Parathyroid adenoma (tissue), 2 donors: ENCODE data around the gene RNF150.

ENCODE experiments used
- H2AFZ ChIP-seq: fragments of 300-600 bp; sonication (generic); one replicate; pipeline ENCODE4 v1.7.0; 2017; ENCODE audit warnings: antibody characterized with exemption, mild to moderate bottlenecking
- H3K27ac ChIP-seq: fragments of 300-600 bp; sonication (generic); one replicate; pipeline ENCODE4 v1.7.0; 2017
- H3K27me3 ChIP-seq: fragments of 300-600 bp; sonication (generic); one replicate; pipeline ENCODE4 v1.7.0; 2017; ENCODE audit warnings: low read length; ENCODE audit not compliant: control insufficient read depth, insufficient read depth
- H3K36me3 ChIP-seq: fragments of 300-600 bp; sonication (generic); one replicate; pipeline ENCODE4 v1.7.0; 2017; ENCODE audit warnings: low read length; ENCODE audit not compliant: control insufficient read depth, insufficient read depth
- H3K4me1 ChIP-seq: fragments of 300-600 bp; sonication (generic); one replicate; pipeline ENCODE4 v1.7.0; 2017; ENCODE audit warnings: control low read depth
- H3K4me2 ChIP-seq: fragments of 300-600 bp; sonication (generic); one replicate; pipeline ENCODE4 v1.7.0; 2017; ENCODE audit warnings: low read length
- H3K4me3 ChIP-seq: fragments of 300-600 bp; sonication (generic); one replicate; pipeline ENCODE4 v1.7.0; 2017; ENCODE audit warnings: low read depth, low read length
- H3K79me2 ChIP-seq: fragments of 300-600 bp; sonication (generic); one replicate; pipeline ENCODE4 v1.7.0; 2017; ENCODE audit warnings: control low read depth
- H3K9ac ChIP-seq: fragments of 300-600 bp; sonication (generic); one replicate; pipeline ENCODE4 v1.7.0; 2017; ENCODE audit warnings: mild to moderate bottlenecking
- H3K9me3 ChIP-seq: fragments of 300-600 bp; sonication (generic); one replicate; pipeline ENCODE4 v1.7.0; 2017; ENCODE audit warnings: low read length; ENCODE audit not compliant: control insufficient read depth
- TF ChIP-seq, protein P1 (sequence below): fragments of 300-600 bp; sonication (generic); IDR thresholded peaks from one replicate; pipeline ENCODE4 v1.7.0; 2017; ENCODE audit warnings: antibody characterized with exemption, mild to moderate bottlenecking
- donor health status: primary hyperparathyroidism.

RNF150 gene

DNA sequence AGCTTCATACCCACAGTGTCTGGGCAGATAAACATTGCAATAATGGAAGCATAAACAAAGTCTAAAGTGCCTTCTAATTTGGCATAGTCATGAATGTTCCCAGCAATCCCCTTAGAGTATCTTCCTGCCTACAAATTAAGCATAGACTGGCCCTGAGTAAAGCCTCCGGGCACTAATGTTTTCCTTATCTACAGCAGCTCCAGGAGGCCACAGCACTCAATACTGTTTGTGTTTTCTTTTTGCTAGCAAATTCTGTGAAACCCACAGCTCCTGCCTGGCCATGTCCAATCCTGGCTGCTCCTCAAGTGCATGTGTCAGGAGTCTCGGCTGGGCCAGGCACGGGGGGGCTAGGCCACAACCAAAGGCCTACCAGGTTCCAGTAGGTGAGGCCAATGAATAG, 274.4 kb downstream of the RNF150 start:
- Histone ChIP-seq H3K79me2 (no peaks in the 10 kb centered on the region), H3K27ac (no peak overlapping the region), H2AFZ (no peak overlapping the region), H3K27me3 (no peaks in the 10 kb centered on the region), H3K9me3 (no peaks in the 10 kb centered on the region), H3K4me3 (no peak overlapping the region), H3K36me3 (no peaks in the 10 kb centered on the region), H3K4me1 (no peaks in the 10 kb centered on the region), H3K9ac (no peak overlapping the region), H3K4me2 (no peak overlapping the region)
- TF ChIP-seq, protein P1, sequence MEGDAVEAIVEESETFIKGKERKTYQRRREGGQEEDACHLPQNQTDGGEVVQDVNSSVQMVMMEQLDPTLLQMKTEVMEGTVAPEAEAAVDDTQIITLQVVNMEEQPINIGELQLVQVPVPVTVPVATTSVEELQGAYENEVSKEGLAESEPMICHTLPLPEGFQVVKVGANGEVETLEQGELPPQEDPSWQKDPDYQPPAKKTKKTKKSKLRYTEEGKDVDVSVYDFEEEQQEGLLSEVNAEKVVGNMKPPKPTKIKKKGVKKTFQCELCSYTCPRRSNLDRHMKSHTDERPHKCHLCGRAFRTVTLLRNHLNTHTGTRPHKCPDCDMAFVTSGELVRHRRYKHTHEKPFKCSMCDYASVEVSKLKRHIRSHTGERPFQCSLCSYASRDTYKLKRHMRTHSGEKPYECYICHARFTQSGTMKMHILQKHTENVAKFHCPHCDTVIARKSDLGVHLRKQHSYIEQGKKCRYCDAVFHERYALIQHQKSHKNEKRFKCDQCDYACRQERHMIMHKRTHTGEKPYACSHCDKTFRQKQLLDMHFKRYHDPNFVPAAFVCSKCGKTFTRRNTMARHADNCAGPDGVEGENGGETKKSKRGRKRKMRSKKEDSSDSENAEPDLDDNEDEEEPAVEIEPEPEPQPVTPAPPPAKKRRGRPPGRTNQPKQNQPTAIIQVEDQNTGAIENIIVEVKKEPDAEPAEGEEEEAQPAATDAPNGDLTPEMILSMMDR, result no peak

DNA sequence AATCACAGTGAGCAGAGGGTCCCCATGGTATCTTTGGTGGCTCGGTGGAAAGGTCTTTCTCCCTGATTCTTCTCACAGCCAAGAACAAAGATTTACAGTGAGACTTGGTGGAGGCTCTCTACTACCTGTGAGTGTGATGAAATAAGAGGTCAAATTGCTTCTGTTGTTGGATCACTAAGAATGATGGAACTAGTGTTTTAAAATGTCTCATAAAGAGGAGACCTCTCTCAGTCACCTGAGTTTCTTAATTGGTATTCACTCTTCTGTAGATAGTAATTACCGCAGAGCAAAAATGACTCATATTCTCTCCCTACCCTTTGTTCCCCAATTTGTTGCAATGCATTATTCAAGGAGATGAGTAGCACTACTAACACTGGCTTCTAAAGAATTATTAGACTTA, 276.2 kb downstream of the RNF150 start:
- no peaks in the 10 kb centered on the region for H3K79me2 ChIP-seq
- TF ChIP-seq, protein P1, result no peak
- no peak overlapping the region for H3K9ac ChIP-seq
- no peaks in the 10 kb centered on the region for H3K27me3 ChIP-seq
- H3K4me3 ChIP-seq, result no peak overlapping the region
- H3K36me3 ChIP-seq, result no peaks in the 10 kb centered on the region
- no peak overlapping the region for H3K4me2 ChIP-seq
- H2AFZ ChIP-seq, result no peak overlapping the region
- H3K4me1 ChIP-seq, result no peaks in the 10 kb centered on the region
- no peak overlapping the region for H3K27ac ChIP-seq
- no peaks in the 10 kb centered on the region for H3K9me3 ChIP-seq

DNA sequence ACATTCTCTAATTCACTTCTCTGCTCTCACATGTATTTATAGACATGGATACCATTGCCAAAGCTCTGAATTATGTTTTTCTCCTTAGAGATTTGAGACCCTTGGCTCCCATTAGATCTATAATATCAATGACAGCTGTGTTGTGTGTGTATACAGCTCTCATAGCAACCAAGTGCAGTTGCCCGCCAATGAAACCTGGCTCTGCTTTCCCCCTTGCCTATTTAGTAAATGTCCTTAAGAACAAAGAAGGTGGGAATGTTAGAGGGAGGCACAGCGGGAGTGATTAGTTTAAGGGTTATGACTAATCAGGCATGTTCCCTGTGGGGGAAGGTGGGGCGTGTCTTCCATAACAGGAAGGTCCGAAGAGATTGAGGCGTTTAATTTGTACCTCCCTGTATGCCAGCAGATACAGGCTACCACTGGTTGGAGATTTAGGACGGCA, 276.6 kb downstream of the RNF150 start:
- no peaks in the 10 kb centered on the region for H3K9me3 ChIP-seq
- H2AFZ ChIP-seq, result no peak overlapping the region
- no peaks in the 10 kb centered on the region for H3K4me1 ChIP-seq
- no peak overlapping the region for H3K4me3 ChIP-seq
- no peak overlapping the region for H3K27ac ChIP-seq
- no peaks in the 10 kb centered on the region for H3K27me3 ChIP-seq
- no peak overlapping the region for H3K9ac ChIP-seq
- no peaks in the 10 kb centered on the region for H3K79me2 ChIP-seq
- no peak overlapping the region for H3K4me2 ChIP-seq
- H3K36me3 ChIP-seq, result no peaks in the 10 kb centered on the region
- TF ChIP-seq, protein P1, result no peak

DNA sequence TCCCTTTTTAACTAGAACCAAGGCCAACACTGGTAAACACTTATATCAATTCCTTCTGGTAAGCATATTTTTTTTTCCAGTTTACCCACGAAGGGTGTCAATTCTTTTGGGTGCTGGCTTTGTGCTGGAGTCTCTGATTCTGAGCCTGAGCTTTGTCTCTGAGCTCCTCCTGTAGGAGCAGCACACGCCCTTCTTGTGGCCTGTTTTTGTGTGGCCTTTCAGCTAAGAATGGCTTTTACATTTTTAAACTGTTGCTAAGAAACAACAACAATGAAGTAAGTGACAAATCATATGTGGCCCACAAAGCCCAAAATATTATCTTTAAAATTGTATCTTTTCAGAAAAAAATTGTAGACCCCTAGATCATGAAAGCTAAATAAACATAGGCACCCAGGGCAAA, 279.1 kb downstream of the RNF150 start:
- no peak overlapping the region for H3K4me2 ChIP-seq
- no peaks in the 10 kb centered on the region for H3K9me3 ChIP-seq
- no peak overlapping the region for H3K9ac ChIP-seq
- no peaks in the 10 kb centered on the region for H3K4me1 ChIP-seq
- H3K79me2 ChIP-seq, result no peaks in the 10 kb centered on the region
- H3K4me3 ChIP-seq, result no peak overlapping the region
- TF ChIP-seq, protein P1, result no peak
- H3K36me3 ChIP-seq, result no peaks in the 10 kb centered on the region
- no peaks in the 10 kb centered on the region for H3K27me3 ChIP-seq
- H3K27ac ChIP-seq, result no peak overlapping the region
- H2AFZ ChIP-seq, result no peak overlapping the region

DNA sequence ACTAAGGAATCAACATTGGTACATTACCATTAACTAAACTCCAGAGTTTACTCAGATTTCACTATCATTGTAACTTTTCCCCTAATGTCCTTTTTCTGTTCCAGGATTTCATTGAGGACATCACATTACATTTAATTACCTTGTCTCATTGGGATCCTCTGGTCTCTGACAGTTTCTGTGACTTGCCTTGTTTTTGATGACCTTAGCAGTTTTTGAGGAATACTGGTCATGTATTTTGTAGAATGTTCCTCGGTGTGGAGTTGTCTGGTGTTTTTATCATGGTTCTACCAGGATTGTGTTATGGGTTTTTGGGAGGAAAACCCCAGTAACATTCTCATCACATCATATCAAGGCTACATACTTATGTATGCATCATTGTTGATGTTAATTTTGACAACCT, 281.5 kb downstream of the RNF150 start:
- H3K79me2 ChIP-seq, result no peaks in the 10 kb centered on the region
- no peak overlapping the region for H3K9ac ChIP-seq
- H2AFZ ChIP-seq, result no peak overlapping the region
- TF ChIP-seq, protein P1, result no peak
- no peak overlapping the region for H3K27ac ChIP-seq
- H3K4me3 ChIP-seq, result no peak overlapping the region
- H3K4me2 ChIP-seq, result no peak overlapping the region
- H3K4me1 ChIP-seq, result no peaks in the 10 kb centered on the region
- H3K9me3 ChIP-seq, result no peaks in the 10 kb centered on the region
- no peaks in the 10 kb centered on the region for H3K27me3 ChIP-seq
- H3K36me3 ChIP-seq, result no peaks in the 10 kb centered on the region
